ENCODE data around the gene IGSF10.
A peak's percentile ranks its signal among the peaks of the same experiment; 100 is the strongest.
"Not testable (repeated sequence)": the region's sequence is repeated elsewhere in the genome, so short reads cannot be mapped to it uniquely, and the experiment has no call there.

IGSF10 gene

GRCh38 chr3:151460774-151461450, at the start of gene IGSF10:
Gene IGSF10, minus strand, starts transcription at chr3:151461061. Its CDS starts 2,352 bp downstream, at chr3:151458709.
- DNase-seq, result peak; percentile 31

GRCh38 chr3:151509468-151510135, 48.7 kb upstream of the IGSF10 start:
- DNase-seq, result not testable (repeated sequence)

- no peak for DNase-seq
Observed at GRCh38 chr3:151504606-151505005, 43.7 kb upstream of the IGSF10 start.

- DNase-seq, result no peak
Observed at GRCh38 chr3:151503074-151503473, 42.2 kb upstream of the IGSF10 start.

- no peak for DNase-seq
Observed at GRCh38 chr3:151501923-151502632, 41.2 kb upstream of the IGSF10 start.

- no peak for DNase-seq
Observed at GRCh38 chr3:151501171-151501922, 40.5 kb upstream of the IGSF10 start.

GRCh38 chr3:151499168-151499567, 38.3 kb upstream of the IGSF10 start:
- DNase-seq, result no peak

- DNase-seq, result no peak
Observed at GRCh38 chr3:151491525-151491924, 30.7 kb upstream of the IGSF10 start.

- not testable (repeated sequence) for DNase-seq
Observed at GRCh38 chr3:151487833-151488232, 27.0 kb upstream of the IGSF10 start.

- DNase-seq, result no peak
Observed at GRCh38 chr3:151483961-151484520, 23.2 kb upstream of the IGSF10 start.

GRCh38 chr3:151483488-151483887, 22.6 kb upstream of the IGSF10 start:
- DNase-seq, result no peak

- no peak for DNase-seq
Observed at GRCh38 chr3:151480492-151480891, 19.6 kb upstream of the IGSF10 start.

- no peak for DNase-seq
Observed at GRCh38 chr3:151479452-151479851, 18.6 kb upstream of the IGSF10 start.

GRCh38 chr3:151478335-151478697, 17.5 kb upstream of the IGSF10 start:
- no peak for DNase-seq

GRCh38 chr3:151477591-151478334, 16.9 kb upstream of the IGSF10 start:
- DNase-seq, result no peak

GRCh38 chr3:151476344-151477018, 15.6 kb upstream of the IGSF10 start:
- DNase-seq, result no peak

- no peak for DNase-seq
Observed at GRCh38 chr3:151468284-151468917, 7.5 kb upstream of the IGSF10 start.

- no peak for DNase-seq
Observed at GRCh38 chr3:151467069-151467468, 6.2 kb upstream of the IGSF10 start.

- no peak for DNase-seq
Observed at GRCh38 chr3:151462991-151463390, 2.1 kb upstream of the IGSF10 start.

- DNase-seq, result no peak
Observed at GRCh38 chr3:151462278-151462780, 1.5 kb upstream of the IGSF10 start.

GRCh38 chr3:151460228-151460627, 633 bp downstream of the IGSF10 start:
- no peak for DNase-seq

All from 8988T (cell line).